Loucy (cell line): ENCODE results near the gene SIGLEC10.
"Not testable (repeated sequence)": the region's sequence is repeated elsewhere in the genome, so short reads cannot be mapped to it uniquely, and the experiment has no call there.

Source experiments
- H2AFZ ChIP-seq: fragments of 200-600 bp; sonication (generic); 2 replicates; pipeline ENCODE4 v1.6.0; 2016; ENCODE audit warnings: antibody characterized with exemption, mild to moderate bottlenecking, low read length, moderate library complexity
- H3F3A ChIP-seq: fragments of 200-600 bp; 2 replicates; pipeline ENCODE4 v1.6.0; 2016; ENCODE audit warnings: antibody characterized with exemption, low read depth, mild to moderate bottlenecking
- H3K27me3 ChIP-seq: fragments of 200-600 bp; sonication (generic); 2 replicates; pipeline ENCODE4 v1.6.1; 2014; ENCODE audit warnings: low read length, mild to moderate bottlenecking; ENCODE audit not compliant: insufficient read depth, poor library complexity, severe bottlenecking
- H3K36me3 ChIP-seq: fragments of 200-600 bp; sonication (generic); 2 replicates; pipeline ENCODE4 v1.6.1; 2016; ENCODE audit warnings: low read length; ENCODE audit not compliant: insufficient read depth
- H3K4me1 ChIP-seq: fragments of 200-600 bp; sonication (generic); 2 replicates; pipeline ENCODE4 v1.5.1; 2014; ENCODE audit warnings: low read length, mild to moderate bottlenecking; ENCODE audit not compliant: insufficient read depth, poor library complexity, severe bottlenecking
- H3K4me2 ChIP-seq: fragments of 200-600 bp; sonication (generic); 2 replicates; pipeline ENCODE4 v1.6.0; 2014; ENCODE audit warnings: antibody characterized with exemption, low read length, low read depth, mild to moderate bottlenecking; ENCODE audit not compliant: poor library complexity, severe bottlenecking
- H3K4me3 ChIP-seq: fragments of 200-600 bp; sonication (generic); 2 replicates; pipeline ENCODE4 v1.5.1; 2014; ENCODE audit warnings: low read length, mild to moderate bottlenecking, mixed read lengths; ENCODE audit not compliant: poor library complexity, severe bottlenecking
- H3K79me2 ChIP-seq: fragments of 200-600 bp; sonication (generic); 2 replicates; pipeline ENCODE4 v1.6.1; 2014; ENCODE audit warnings: low read length; ENCODE audit not compliant: insufficient read depth
- H3K9ac ChIP-seq: fragments of 200-600 bp; sonication (generic); 2 replicates; pipeline ENCODE4 v1.6.0; 2014; ENCODE audit warnings: mild to moderate bottlenecking, low read depth, low read length, moderate library complexity; ENCODE audit not compliant: poor library complexity, severe bottlenecking
- H3K9me2 ChIP-seq: fragments of 200-600 bp; sonication (generic); replicated peaks from 2 replicates; pipeline ENCODE4 v1.6.1; 2016; ENCODE audit warnings: low read depth, low read length, mixed read lengths
- H3K9me3 ChIP-seq: fragments of 200-600 bp; sonication (generic); 2 replicates; pipeline ENCODE4 v1.6.1; 2014; ENCODE audit warnings: mild to moderate bottlenecking, antibody characterized with exemption, low read length, low read depth; ENCODE audit not compliant: insufficient read depth
- H4K20me1 ChIP-seq: fragments of 200-600 bp; sonication (generic); 2 replicates; pipeline ENCODE4 v1.6.0; 2014; ENCODE audit warnings: antibody characterized with exemption, low read length, mild to moderate bottlenecking; ENCODE audit not compliant: insufficient read depth, poor library complexity, severe bottlenecking
- CTCF ChIP-seq: fragments of 200-600 bp; sonication (generic); conservative IDR thresholded peaks from 2 replicates; pipeline ENCODE4 v1.5.1; 2014; ENCODE audit warnings: mild to moderate bottlenecking, antibody characterized with exemption, low read length
- EZH2phosphoT487 ChIP-seq: fragments of 200-600 bp; IDR thresholded peaks from 2 replicates; pipeline ENCODE4 v1.6.1; 2018; ENCODE audit warnings: antibody characterized with exemption, mild to moderate bottlenecking, moderate library complexity, borderline replicate concordance

SIGLEC10 gene

GRCh38 chr19:51417810-51418157, 342 bp upstream of the SIGLEC10 start:
- Histone ChIP-seq H3K36me3 (no peaks in the 10 kb centered on the region), H3K9me2 (no peaks in the 10 kb centered on the region), H4K20me1 (no peaks in the 10 kb centered on the region), H3K4me2 (no peak overlapping the region), H3K9me3 (no peaks in the 10 kb centered on the region), H3K4me3 (no peak overlapping the region), H3K4me1 (no peaks in the 10 kb centered on the region), H3K27me3 (no peaks in the 10 kb centered on the region), H2AFZ (no peak overlapping the region), H3K79me2 (no peaks in the 10 kb centered on the region), H3K9ac (no peak overlapping the region), H3F3A (no peaks in the 10 kb centered on the region)
- TF ChIP-seq CTCF (no peak), EZH2phosphoT487 (no peak)

- not testable (repeated sequence) for H3K9me3 ChIP-seq, H3F3A ChIP-seq, H3K4me3 ChIP-seq, H3K27me3 ChIP-seq, H3K4me1 ChIP-seq, H3K36me3 ChIP-seq, H3K4me2 ChIP-seq, H3K9me2 ChIP-seq, H2AFZ ChIP-seq, H4K20me1 ChIP-seq, H3K79me2 ChIP-seq, H3K9ac ChIP-seq
Observed at GRCh38 chr19:51416422-51416821, 1.0 kb downstream of the SIGLEC10 start.

- no peak overlapping the region for H2AFZ ChIP-seq
- no peaks in the 10 kb centered on the region for H3K36me3 ChIP-seq
- TF ChIP-seq CTCF (no peak), EZH2phosphoT487 (no peak)
- H3F3A ChIP-seq, result no peaks in the 10 kb centered on the region
- H3K9me2 ChIP-seq, result no peaks in the 10 kb centered on the region
- no peak overlapping the region for H3K4me3 ChIP-seq
- H4K20me1 ChIP-seq, result no peaks in the 10 kb centered on the region
- no peak overlapping the region for H3K9ac ChIP-seq
- H3K27me3 ChIP-seq, result no peaks in the 10 kb centered on the region
- no peak overlapping the region for H3K4me2 ChIP-seq
- H3K4me1 ChIP-seq, result no peaks in the 10 kb centered on the region
- no peaks in the 10 kb centered on the region for H3K79me2 ChIP-seq
- no peaks in the 10 kb centered on the region for H3K9me3 ChIP-seq
Observed at GRCh38 chr19:51415187-51415586, 2.3 kb downstream of the SIGLEC10 start.

DNA sequence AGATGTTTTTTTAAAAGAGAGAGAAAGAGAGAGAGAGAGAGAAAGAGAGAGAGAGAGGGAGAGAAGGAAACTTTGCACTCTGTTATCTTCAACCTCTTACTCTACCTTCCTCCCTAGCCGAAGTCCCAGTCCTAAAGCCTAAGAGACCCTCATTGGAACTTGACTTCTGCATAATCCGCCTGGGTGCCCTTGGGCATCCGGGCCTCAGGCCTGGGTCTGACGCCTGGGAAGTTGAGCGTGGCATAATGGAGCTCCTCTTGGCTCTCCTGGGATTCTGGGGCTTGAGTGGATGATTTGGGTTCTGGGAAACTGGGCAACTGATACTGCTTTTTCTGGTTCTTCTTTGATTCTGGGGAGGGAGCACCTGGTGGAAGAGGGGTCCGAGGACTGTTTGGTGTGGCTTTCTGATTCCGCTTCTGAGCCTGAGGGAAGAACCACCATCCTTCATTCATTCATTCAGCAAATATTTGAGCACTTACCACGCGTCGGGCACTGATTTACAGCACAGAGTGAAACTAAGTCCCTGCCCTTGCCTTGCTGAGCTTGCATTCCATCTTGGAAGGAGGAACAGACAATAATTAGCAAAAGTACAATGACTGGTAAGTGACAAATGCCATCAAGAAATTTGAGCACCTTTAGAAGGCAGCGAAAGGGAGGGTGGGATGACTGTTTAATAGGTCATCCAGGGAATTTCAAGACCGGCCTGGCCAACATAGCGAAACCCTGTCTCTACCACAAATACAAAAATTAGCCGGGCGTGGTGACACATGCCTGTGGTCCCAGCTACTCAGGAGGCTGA, 6.3 kb downstream of the SIGLEC10 start:
- Histone ChIP-seq H3K4me3 (no peak overlapping the region), H3F3A (no peaks in the 10 kb centered on the region), H2AFZ (no peak overlapping the region), H3K9me3 (no peaks in the 10 kb centered on the region; the same call in 1 of the 2 replicates), H3K9ac (no peak overlapping the region), H3K9me2 (no peaks in the 10 kb centered on the region), H4K20me1 (no peaks in the 10 kb centered on the region), H3K36me3 (no peaks in the 10 kb centered on the region), H3K4me1 (peaks cover 3% of the 10 kb centered on the region), H3K27me3 (no peaks in the 10 kb centered on the region), H3K79me2 (no peaks in the 10 kb centered on the region), H3K4me2 (no peak overlapping the region)
- no peak for TF ChIP-seq EZH2phosphoT487
- no peak for TF ChIP-seq CTCF
